ENCODE measurements around the gene SLC6A11. TPM values are rescaled to one million over a fixed set of nuclear protein-coding genes. Genes with fewer than 3 reads are reported as not detected.

The SLC6A11 gene
- polyA plus RNA-seq, 3 donors = 0.03 to 0.07 TPM; not detected in 1

GRCh38 chr3:10823516-10823818 is 7.4 kb downstream of the SLC6A11 start:
- no peak overlapping the region for H3K27ac ChIP-seq (ENCODE audit: low read depth, low read length)
- 80 to 85% (median 84%) methylated on average over 2 of the region's 2 CpGs for WGBS, 3 donors

DNA sequence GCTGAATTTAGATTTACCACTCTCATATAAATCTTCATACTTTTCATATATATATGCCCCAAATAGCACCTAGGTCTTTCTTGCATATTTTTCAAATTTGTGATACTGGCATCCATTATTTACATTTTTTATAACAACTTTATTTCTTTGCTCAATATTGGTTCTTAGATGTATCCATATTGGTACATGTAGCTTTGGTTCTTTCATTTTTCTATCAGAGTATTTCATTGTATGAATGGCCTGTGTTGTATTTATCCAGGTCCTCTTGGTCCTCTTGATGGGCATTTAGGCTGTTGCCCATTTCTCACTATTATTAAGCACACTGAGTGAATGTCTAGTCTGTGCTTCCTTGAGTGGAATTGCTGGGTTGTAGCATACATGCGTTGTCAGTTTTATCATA is 8.4 kb downstream of the SLC6A11 start:
- 85 to 100% (median 93%) methylated on average over 1 of the region's 1 CpG for WGBS, 3 donors
- no peak overlapping the region for H3K27ac ChIP-seq (ENCODE audit: low read depth, low read length)

DNA sequence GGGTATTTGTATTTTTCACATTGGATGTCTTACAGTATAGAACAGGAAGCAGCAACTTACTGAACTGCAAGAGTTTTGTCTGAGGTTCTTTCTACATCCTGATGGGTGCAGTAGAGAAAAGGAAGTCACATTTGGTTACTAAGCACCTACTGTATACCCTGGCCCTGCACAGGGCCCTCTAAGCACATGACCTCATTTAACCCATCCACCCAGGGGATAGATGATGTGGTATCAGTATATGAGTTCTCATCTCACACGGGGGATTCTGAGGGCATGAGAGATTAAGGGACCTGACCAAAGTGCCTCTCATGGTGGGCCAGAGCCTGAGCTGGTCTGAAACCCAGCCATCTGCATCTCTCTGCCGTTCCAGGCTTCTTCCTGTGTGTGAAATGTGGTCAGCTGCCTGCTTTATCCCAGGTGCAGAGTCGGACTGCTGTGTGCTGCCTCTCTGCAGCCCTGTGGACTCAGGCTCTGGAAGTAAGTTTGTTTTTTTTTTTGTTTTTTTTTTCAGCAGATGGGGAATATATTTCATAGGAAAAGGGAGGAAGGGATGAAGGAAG is 17.9 kb downstream of the SLC6A11 start:
- H3K27ac ChIP-seq (ENCODE audit: low read depth, low read length) = no peak overlapping the region
- 39 to 51% (median 41%) methylated on average over 3 of the region's 3 CpGs for WGBS, 3 donors

GRCh38 chr3:10834951-10835350 is 18.9 kb downstream of the SLC6A11 start:
- no peak overlapping the region for H3K27ac ChIP-seq (ENCODE audit: low read depth, low read length)
- 70 to 78% (median 70%) methylated on average over 10 of the region's 10 CpGs for WGBS, 3 donors

DNA sequence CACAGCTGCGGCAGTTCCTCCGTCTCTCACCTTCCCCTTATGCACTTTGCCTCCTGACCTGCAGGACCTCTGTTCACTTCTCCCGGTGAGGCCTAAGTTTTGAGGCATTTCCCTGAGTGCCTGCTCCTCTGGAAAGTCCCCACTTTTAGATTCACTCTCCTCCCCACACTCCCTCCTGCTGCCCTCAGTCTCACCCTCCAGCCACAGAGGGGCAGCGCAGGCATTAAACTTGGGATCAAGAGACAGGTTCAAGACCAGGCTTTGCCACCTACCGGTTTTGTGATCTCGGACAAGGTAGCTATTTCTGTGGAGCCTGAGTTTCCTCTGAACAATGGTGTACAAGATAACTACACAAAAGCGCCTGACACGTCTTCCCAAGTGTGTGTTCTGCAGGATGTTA is 19.4 kb downstream of the SLC6A11 start:
- H3K27ac ChIP-seq (ENCODE audit: low read depth, low read length) = no peak overlapping the region
- 63 to 68% (median 67%) methylated on average over 8 of the region's 8 CpGs for WGBS, 3 donors

DNA sequence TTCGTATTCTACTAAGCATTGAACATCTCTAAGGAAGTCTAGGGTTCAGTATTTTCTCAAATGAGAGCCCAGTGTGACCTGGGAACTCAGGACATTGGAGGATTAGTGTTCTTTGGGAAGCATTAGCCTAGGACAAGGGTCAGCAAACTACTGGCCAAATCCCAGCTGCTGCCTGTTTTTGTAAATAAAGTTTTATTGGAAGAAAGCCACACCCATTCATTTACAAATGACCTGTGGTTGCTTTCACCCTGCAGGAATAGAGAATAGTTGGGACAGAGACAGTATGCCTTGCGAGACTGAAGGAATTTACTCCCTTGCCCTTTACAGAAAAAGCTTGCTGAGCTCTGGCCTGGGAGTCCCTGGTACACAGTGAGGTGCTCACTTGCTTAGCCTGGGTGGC is 20.6 kb downstream of the SLC6A11 start:
- 74 to 82% (median 76%) methylated on average over 2 of the region's 2 CpGs for WGBS, 3 donors
- no peak overlapping the region for H3K27ac ChIP-seq (ENCODE audit: low read depth, low read length)

- 58 to 75% (median 70%) methylated on average over 8 of the region's 8 CpGs for WGBS, 3 donors
- no peak overlapping the region for H3K27ac ChIP-seq (ENCODE audit: low read depth, low read length)
Measured at GRCh38 chr3:10837849-10838248, 21.8 kb downstream of the SLC6A11 start.

GRCh38 chr3:10839167-10839566 is 23.1 kb downstream of the SLC6A11 start:
- 68 to 74% (median 70%) methylated on average over 4 of the region's 4 CpGs for WGBS, 3 donors
- no peak overlapping the region for H3K27ac ChIP-seq (ENCODE audit: low read depth, low read length)

- H3K27ac ChIP-seq (ENCODE audit: low read depth, low read length) = no peak overlapping the region
- 54 to 65% (median 62%) methylated on average over 4 of the region's 4 CpGs for WGBS, 3 donors
Measured at GRCh38 chr3:10841100-10841499, 25.1 kb downstream of the SLC6A11 start.

DNA sequence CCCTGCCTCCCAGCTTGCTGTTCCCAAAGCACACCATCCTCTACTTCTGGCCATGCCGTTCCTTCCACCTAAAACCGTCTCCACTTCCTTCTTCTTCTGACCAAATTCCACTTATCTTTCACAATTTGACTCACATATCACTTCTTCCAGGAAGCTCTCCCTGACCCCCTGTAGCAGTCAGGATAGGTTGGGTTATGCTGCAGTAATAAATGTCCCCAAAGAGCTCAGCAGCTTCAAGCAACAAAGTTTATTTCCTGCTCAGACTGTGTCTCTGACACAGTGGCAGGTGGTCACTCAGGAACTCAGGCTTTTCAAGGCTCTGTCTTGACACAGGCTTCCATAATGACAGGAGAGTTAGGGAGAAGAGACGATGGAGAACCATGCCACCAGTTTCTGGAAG is 27.4 kb downstream of the SLC6A11 start:
- 60 to 78% (median 74%) methylated on average over 3 of the region's 3 CpGs for WGBS, 3 donors
- H3K27ac ChIP-seq (ENCODE audit: low read depth, low read length) = no peak overlapping the region

DNA sequence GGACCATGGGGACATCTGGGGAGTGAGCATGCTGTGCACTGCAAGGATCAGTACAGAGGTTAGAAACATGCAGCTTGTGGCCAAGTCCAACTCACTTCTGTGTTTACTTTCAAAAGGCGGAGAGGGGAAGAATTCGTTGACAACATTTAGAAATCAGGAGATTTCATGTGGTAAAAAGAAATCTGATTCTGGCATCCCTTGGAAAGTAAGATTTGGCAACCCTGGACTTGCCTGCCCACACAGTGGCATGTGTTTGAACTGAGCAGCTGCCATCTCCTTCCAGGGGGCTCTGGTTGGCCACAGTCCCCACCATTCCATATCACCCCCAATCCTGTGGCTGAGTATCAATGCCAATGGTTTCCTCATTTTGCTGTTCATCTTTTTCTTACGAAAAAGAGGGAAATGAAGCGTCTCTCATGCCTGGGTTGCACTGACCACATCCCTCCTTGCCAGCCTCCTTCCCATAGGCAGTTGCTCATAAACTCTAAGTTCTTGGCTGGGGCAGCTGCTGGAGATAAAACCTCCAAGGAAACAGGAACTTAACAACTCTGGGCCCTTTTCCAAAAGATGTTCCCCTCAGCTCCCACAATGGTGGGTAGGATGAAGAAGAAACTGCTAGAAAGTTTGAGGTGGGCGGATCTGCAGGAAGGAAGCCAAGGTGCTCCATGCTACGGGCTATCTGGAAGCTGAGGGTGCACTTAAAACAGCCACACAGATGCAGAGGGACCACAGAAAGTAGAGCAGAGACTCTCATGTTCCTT is 29.2 kb downstream of the SLC6A11 start:
- 35 to 61% (median 38%) methylated on average over 6 of the region's 6 CpGs for WGBS, 3 donors

GRCh38 chr3:10845839-10846656 is 30.0 kb downstream of the SLC6A11 start:
- 49 to 73% (median 67%) methylated on average over 5 of the region's 5 CpGs for WGBS, 3 donors
- H3K27ac ChIP-seq (ENCODE audit: low read depth, low read length) = no peak overlapping the region

More for the DNA sequence above, 29.2 kb downstream of the SLC6A11 start:
- H3K27ac ChIP-seq (ENCODE audit: low read depth, low read length) = no peak overlapping the region

DNA sequence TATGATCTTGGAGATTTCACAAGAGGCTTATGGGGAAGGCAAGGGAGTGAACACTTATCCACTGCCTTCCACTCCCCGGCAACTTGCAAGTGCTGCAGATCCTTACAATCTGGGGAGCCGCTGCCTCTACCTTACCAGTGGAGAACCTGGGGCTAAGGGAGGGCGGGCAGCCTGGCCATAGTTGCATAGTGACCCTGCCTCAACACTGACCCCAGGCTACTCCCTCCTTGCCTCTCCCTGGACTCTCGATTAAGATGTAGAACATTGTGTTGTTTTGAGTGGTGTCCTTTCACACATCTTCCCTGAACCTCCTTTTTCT is 30.6 kb downstream of the SLC6A11 start:
- H3K27ac ChIP-seq (ENCODE audit: low read depth, low read length) = no peak overlapping the region
- WGBS, 3 donors = 64 to 81% (median 68%) methylated on average over 4 of the region's 4 CpGs

DNA sequence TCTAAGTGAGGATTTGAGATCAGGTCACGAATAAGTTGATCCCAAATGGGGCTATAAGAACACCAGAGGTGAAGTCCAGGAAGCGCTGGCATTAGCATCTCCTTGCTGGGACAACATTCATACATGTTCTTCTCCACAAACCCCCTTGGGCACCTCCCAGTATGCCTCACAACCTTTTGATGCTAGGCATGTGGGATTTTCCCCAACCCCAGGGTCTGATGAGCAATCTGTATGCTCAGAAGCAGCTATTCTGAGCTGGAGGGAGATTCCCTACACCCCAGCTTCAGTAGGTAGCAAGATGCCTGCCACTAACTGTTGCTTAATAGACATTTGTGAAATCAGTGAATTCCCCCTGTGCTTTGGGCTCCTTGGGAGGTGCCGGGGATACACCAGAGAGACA is 32.2 kb downstream of the SLC6A11 start:
- WGBS, 3 donors = 79 to 89% (median 86%) methylated on average over 3 of the region's 3 CpGs
- H3K27ac ChIP-seq (ENCODE audit: low read depth, low read length) = no peak overlapping the region

GRCh38 chr3:10852066-10852808 is 36.2 kb downstream of the SLC6A11 start:
- 75 to 84% (median 75%) methylated on average over 17 of the region's 17 CpGs for WGBS, 3 donors
- no peak overlapping the region for H3K27ac ChIP-seq (ENCODE audit: low read depth, low read length)

GRCh38 chr3:10855083-10855870 is 39.2 kb downstream of the SLC6A11 start:
- H3K27ac ChIP-seq (ENCODE audit: low read depth, low read length) = no peak overlapping the region
- 27 to 51% (median 27%) methylated on average over 2 of the region's 2 CpGs for WGBS, 3 donors

DNA sequence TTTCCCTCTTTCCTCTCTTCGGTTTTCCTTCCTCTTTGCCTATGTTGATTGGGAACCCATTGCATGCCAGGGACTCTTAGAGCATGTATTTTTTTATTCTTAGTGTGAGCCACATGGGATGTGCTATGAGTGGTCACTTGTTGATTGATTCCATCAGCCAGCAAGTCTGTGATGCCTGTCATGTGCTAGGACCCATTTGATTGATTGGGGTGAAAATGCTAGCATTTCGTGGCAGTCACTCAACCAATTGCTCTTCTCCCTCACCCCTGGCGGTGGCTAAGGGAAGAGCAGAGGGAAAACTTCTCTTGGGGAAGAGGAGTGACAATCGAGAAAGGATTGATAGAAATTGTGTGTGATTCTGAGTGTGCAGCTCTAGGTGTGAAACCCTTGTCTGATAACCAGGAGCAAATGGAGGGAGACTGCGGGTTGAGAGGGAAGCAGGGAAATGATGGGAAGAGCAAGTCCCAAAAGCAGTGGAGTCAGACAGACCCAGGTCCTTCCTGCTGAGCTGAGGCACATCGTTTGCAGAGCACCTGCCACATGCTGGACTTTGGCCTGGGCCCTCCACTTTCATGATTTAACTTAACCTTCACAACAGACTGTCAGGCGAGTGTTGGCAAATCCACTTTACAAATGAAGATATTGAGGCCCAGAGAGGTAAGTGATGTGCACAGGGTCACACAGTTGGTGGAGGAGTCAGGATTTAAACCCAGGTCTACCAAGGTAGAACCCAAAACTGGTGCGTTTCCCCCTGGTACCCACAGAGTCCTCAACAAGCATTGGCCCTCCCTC is 40.0 kb downstream of the SLC6A11 start:
- WGBS, 3 donors = 39 to 54% (median 54%) methylated on average over 8 of the region's 8 CpGs
- H3K27ac ChIP-seq (ENCODE audit: low read depth, low read length) = no peak overlapping the region

DNA sequence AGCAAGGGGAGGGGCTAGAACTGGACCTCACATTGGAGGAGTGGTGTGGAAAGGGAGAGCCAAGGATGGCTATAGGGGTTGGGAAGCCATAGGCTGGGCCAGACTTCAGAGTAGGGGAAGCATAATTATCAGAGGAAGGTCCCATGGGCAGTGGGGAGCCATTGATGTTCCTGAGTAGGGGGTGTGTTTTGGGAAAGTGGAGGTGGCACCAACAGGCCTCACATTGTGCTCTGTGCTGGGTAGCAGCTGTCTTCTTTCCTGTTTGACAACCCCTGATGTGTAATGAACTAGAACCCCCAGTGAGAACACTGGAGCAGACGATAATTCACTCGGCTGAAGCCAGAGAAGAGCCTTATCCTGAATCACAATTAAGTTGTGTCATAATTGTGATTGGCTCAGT is 41.2 kb downstream of the SLC6A11 start:
- WGBS, 3 donors = 66 to 79% (median 75%) methylated on average over 2 of the region's 2 CpGs
- no peak overlapping the region for H3K27ac ChIP-seq (ENCODE audit: low read depth, low read length)

Data from adipose tissue (tissue), 3 donors.